NCI-H2029 (cell line): ENCODE data around the gene INTS15.
"Not testable (repeated sequence)": the region's sequence is repeated elsewhere in the genome, so short reads cannot be mapped to it uniquely, and the experiment has no call there.

Experiments used
- DNase-seq: peaks from one replicate; lab custom pipeline; 2025; lab: John Stamatoyannopoulos, UW

The INTS15 gene

GRCh38 chr7:6618621-6619020 is 28.8 kb downstream of the INTS15 start:
- DNase-seq = no peak

- DNase-seq = no peak
Measured at GRCh38 chr7:6619961-6620360, 30.1 kb downstream of the INTS15 start.

GRCh38 chr7:6621195-6622133 is 31.6 kb downstream of the INTS15 start:
- no peak for DNase-seq

- DNase-seq = no peak
Measured at GRCh38 chr7:6622134-6622710, 32.4 kb downstream of the INTS15 start.

GRCh38 chr7:6623589-6624245 is 33.9 kb downstream of the INTS15 start:
- DNase-seq = no peak

- no peak for DNase-seq
Measured at GRCh38 chr7:6624246-6624611, 34.4 kb downstream of the INTS15 start.

- DNase-seq = peak; percentile 21
Measured at GRCh38 chr7:6628045-6628444, 38.2 kb downstream of the INTS15 start.

- DNase-seq = no peak
Measured at GRCh38 chr7:6630007-6630849, 40.4 kb downstream of the INTS15 start.

GRCh38 chr7:6631605-6632004 is 41.8 kb downstream of the INTS15 start:
- no peak for DNase-seq

GRCh38 chr7:6634021-6634420 is 44.2 kb downstream of the INTS15 start:
- no peak for DNase-seq

- DNase-seq = not testable (repeated sequence)
Measured at GRCh38 chr7:6634971-6635370, 45.1 kb downstream of the INTS15 start.

GRCh38 chr7:6636741-6637543 is 47.1 kb downstream of the INTS15 start, which contains the start of gene ZNF316:
TSS of gene ZNF316 (plus strand) at chr7:6637318. CDS start at chr7:6642410, 5,092 bp downstream.
- no peak for DNase-seq

GRCh38 chr7:6637544-6638229 is 47.9 kb downstream of the INTS15 start:
- no peak for DNase-seq

GRCh38 chr7:6639032-6639431 is 49.2 kb downstream of the INTS15 start:
- DNase-seq = no peak

GRCh38 chr7:6639627-6640026 is 49.8 kb downstream of the INTS15 start:
- no peak for DNase-seq

- no peak for DNase-seq
Measured at GRCh38 chr7:6640246-6640721, 50.5 kb downstream of the INTS15 start.

GRCh38 chr7:6641305-6642035 is 51.6 kb downstream of the INTS15 start:
- no peak for DNase-seq

- DNase-seq = no peak
Measured at GRCh38 chr7:6642239-6642839, 52.5 kb downstream of the INTS15 start.
